Right forelimb (tissue), 1 donor: ENCODE measurements around the gene CLIP1.

ENCODE experiments used
- DNase-seq: peaks from one replicate; pipeline ENCODE4 v3.0.0-alpha.2; 2018

Gene CLIP1

DNA sequence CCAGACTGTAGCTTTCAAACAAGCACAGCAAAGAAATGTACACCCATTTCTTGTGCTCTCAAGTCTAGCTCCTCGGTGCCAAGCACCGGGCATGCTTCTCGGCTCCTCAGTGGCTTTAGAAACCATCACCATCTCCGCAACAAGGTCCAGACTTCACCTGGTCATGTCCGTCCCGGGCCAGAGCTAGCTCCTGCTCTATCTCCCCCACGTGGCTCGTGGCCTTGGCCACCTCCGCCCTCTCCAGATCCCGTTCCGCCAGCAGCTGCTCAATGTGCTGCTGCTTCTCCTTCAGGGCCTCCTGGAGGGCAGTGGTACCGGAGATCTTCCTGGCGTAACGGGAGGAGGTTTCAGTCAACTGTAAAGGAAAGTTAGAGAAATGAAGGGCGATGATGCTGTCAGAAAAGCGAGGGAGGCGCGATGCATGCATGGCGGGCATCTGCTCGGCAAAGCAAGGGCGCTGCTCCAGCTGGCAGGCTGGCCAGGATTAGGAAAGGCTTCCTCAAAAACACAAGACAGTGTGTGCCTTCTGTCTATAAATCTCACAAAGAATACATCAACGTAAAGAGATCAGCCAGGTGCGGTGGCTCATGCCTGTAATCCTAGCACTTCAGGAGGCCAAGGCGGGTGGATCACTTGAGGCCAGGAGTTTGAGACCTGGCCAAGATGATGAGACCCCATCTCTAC, 67.4 kb downstream of the CLIP1 start:
- no peak for DNase-seq

DNA sequence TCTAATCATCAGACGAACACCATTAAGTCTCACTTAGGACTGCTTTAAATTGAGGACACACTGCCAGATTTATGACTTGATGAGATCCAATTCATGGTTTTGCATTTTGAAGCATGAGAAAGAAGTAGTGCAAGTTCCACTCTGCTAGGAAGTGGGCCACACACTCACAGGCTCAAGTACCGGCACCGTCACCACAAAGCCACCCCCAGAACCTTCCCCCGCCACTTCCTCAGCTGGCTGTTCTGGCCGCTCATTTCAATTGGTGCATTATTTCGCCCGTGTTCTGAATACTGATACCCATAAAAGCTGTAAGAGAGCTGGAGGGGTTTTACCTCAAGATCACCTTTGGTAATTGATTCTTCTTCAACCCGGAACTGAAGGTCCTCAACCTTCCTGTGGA, 70.1 kb downstream of the CLIP1 start:
- DNase-seq: no peak

DNA sequence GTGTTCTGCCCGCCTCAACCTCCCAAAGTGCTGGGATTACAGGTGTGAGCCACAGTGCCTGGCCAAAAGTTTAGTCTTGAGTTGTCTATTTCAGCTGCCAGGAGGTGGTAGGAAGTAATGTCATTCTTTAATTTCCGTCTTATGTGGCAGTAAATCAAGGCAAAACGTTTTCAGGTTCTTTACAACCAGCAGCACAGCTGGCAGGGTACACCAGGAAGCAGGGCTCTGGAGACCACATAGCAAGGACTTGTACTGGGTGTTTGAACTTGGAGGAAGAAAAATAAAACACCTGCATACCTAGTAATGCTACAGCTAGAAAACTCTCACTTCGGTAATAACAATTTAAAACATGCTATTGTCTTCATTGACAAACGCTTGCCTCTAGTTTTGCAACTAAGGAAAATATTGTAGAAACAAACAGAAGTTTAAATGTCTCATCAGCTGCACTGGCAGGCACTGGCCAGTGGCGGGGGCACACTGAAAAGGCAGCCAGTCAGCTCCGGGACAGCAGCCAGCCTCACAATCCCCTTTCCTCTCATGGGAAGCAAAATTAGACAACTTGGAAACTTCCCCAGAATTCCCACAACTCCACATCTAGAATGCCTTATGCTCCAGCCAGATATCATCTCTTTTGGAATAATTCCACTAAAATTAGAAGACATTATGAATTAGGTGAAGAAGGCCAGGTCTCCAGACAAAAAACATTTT, 72.2 kb downstream of the CLIP1 start:
- no peak for DNase-seq

DNA sequence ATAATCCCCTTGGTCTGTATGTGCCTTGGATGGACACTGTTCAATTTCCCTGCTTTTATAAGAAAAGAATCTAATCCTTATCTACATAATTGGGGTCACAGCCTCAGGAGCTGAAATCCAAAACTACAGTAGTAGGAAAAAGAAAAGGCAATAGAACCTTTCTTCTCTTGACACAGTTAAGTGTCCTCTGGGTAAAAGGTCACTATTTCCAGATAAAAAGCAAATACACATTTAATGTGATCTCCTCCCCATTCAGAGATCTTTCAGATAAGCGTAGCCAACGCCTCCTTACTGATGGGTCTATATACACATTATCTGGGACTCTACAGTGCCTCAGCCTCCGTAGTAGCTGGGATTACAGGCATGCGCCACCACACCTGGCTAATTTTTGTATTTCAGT, 73.4 kb downstream of the CLIP1 start:
- no peak for DNase-seq

DNA sequence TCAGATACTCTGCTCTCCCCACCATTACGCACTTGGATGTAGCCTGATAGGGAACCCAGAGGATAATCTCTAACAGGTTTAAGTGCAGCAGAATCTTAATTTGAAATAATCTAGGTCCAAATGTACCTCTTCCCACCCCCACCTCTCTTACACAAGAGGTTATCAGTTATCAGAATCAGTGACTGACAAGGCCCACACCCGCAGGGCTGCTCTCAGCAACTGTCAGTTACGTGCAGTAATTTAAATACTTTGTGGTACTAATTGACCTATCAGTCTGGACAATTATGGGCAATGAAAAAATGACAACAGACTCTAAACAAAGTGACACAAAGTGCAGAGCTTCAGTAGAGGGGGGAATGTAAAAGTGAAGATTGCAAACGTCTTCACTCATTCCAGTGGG, 74.0 kb downstream of the CLIP1 start:
- no peak for DNase-seq

DNA sequence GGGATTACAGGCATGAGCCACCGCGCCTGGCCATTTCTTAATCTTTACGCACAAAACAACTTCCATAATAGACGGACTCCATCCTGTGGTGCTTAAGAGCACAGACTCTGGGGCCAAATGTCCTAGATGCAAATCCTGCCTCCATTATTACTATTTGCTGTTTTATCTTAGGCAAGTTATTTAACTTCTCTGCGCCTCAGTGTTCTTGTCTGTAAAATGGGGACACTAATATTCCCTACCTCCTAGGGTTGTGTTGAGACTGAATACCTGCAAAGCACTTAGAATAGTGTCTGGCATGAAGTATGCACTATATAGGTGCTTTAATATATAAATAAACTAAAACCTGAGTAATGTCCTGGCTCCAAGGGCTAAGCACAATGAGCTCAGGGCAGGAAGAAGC, 76.4 kb downstream of the CLIP1 start:
- DNase-seq: no peak

DNA sequence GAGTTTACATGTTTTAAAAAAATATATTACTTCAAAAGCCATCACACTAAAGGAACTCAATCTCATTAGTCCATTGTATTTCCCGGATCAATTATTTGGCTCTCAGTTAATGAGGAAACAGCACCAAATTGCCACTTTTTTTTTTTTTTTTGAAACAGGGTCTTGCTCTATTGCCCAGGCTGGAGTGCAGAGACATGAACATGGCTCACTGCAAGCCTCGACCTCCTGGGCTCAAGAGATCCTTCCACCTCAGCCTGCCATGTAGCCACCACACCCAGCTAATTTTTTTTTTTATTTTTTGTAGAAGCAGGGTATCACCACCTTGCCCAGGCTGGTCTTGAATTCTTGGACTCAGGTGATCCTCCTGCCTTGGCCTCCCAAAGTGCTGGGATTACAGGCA, 77.4 kb downstream of the CLIP1 start:
- no peak for DNase-seq

DNA sequence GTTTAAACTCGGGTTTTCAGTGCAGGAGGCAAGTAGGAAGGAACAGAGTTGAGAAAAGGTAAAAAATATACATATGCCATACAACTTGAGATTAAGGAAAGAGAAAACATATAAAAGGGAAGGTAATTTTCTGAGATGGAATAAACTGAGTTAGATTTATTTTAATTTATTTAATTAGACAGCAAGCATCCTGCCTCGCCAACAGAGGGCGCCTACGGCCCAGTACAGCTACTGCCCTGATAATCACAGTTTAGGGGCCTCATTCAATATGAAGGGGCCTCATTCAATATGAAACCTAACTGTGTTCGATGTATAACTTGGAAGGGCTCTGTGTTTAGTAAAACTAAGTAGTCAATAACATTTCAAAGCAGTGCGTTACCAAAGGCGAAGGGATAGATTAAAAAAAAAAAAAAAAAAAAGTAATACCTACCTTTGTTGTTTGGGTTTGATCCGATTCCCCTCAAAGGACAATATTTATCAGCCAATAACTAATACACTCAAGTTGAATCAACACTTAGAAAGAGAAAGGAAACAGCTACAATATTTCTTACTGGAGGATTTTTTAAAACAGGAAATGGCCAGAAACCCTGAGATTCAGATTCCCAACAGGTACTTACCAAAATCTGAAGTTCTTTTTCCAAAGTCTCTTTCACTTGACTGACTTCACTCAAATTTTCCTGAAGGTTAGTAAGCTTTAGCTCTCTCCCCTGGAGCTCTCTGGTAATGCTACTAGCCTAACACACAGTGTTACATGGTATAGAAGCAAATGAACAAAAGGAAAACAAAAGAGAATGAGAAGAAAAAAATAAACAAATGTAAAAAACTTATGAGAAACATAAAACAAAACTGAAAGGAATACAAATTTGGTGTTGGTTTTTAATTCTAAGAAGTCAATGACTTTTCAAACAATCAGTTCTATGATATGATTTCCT, 86.2 kb downstream of the CLIP1 start:
- DNase-seq: no peak

DNA sequence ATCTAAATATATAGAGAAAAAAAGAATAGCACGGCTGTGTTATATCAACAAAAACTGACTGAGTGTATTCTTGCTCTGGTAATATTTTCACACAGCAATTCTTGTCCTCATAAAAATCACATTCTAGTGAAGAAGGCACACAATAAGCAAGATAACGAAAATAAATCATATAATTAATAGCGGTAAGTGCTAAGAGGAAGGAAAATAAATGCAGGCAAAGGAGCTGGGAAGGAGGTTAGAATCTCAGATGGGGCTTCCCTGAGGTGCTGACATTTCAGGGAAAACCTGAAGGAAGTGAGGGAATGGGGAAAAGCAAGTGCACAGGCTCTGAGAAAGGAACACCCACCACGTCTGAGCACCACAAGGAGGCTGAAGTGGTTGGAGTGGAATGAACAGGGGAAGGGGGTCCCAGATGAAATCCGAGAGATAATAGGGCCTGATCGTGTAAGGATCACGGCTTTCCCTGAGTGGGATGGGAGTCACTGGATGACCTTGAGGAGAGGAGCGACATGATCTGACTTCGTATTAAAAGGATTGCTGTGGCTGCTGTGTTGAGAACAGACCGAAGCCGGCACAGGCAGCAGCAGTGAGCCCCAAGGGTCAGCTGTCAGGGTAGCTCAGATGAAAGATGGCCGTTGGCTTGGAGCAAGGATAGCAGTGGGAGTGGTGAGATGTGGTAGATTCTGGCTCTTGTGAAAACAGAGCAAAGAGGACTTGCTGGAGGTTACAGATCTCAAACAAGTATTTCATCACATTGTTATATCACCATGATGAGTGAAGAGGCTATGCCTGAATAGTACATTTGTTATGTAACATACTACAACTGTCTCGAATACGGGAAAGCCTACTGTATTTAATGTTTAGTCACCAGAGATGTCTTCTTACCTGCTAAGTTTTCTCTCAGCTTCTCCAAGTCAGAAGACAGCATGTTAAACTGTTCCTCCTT, 89.1 kb downstream of the CLIP1 start:
- no peak for DNase-seq

DNA sequence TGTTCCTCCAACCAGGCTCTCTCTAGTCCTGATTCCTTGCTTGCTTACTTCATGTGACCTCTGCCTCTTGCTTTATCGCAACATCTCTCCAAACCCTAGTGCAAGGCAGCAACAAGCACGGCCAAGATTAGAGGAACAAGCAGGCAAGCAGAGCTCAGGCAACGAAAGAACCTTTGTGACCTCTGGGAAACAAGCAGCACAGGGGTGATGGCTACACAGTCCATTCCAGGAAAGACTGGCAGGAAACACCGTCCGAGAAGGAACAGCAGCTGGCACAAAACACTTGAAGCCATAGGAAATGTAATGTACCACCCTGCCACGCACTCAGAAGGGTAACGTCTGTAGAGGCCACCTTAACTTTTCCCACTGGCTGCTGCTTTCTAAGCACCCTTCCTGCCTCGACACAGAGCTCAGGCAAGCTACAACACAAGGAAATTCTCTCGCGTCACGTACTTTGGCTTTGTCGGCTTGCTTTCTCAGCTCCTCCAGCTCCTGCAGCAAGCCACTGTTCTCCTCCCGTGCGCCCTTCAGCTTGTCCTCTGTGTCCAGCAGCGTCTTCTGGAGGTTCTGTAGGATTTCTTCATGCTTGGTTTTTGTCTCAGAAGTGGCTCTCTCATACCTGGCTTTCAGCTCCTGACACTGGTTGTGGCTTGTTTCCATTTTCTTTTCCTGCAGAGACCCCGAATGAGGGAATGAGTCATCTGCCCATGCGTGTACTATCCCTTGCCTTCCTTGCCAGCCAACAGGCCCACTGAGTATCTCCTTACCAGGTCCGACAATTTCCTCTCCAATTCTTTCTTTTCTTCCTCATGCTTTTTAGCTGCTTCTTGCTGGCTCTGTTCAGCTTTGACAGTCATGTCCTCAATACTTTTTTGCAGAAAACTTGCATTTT, 94.7 kb downstream of the CLIP1 start:
- no peak for DNase-seq

DNA sequence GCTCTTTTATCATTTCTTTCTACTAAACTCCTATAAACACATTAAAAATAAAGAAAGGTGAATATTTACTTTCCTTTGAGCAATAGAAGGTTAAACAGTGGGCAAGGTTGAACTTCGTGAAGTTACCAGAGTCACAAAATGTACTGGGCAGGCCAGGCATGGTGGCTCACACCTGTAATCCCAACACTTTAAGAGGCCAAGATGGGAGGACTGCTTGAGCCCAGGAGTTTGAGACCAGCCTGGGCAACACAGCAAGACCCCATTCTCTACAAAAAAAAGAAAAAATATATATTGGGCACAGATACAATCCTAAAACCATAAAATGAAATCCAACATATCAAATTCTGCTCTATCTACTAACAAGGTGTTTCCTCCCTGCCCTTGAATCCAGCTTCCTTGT, 95.5 kb downstream of the CLIP1 start:
- no peak for DNase-seq

DNA sequence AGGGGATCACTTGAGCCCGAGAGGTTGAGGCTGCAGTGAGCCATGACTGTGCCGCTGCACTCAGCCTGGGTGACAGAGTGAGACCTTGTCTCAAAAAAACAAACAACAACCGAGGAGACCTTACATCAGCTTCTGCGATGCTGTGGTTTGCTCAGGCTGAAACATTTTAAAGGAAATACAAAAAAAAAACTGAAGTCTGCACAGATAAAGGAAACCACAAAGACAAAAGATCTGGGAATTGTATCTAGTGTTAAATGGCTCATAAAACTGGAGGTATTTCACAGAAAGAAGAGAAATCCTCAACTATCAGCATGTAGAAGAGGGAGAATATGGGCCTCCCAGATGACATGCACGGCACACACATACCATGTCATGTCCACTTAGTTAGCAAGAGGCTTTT, 95.9 kb downstream of the CLIP1 start:
- no peak for DNase-seq

DNA sequence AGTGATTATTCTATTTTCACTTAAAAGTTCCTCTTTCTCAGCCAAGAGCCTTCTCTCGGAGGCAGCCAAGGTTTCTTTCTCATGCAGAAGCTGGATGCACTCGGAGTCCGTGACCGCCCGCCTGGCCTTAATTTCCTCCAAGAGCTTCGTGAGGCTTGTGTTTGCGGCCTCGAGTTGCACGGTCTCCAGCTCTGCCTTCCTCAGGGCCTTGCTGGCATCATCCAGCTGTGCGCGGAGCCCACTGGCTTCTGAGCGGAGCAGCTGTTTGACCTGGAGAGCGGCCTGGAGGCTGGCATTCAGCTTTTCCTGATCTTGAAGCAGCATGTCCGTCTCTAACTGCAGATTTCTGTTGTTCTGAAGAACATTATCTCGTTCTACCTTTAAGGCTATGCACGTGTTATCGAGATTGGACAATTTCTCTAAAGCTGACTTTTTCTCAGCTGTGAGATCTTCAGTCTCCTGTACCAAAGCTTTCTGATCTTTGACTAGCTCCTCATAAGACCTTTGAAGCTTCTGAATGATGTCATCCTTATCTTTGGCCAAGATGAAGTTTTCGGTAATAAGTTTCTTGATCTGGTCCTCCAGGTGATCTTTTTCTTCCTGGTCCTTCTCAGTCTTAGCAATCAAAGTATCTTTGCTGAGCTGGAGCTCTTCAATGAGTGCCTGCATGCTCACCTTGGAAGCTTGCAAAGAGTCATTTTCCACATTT, 99.0 kb downstream of the CLIP1 start:
- no peak for DNase-seq

DNA sequence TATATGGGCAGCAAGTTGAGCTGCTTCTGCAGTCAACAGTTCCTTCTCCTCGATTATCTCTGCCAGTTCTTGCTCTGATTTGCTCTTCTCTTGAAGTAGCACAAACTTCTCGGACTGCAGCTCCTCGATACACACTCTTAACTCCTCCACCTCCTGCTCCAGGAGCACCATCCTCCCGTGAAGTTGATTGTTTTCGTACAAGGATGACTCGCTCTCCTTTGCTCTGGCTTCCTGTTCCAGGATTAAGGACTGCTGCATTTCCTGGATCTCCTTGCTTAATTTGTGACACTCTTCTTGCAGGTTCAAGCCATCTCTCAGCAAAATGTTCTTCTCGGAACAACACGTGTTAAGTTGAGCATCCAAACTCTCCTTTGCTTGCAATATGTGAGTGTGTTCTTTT, 100.0 kb downstream of the CLIP1 start:
- DNase-seq: no peak

DNA sequence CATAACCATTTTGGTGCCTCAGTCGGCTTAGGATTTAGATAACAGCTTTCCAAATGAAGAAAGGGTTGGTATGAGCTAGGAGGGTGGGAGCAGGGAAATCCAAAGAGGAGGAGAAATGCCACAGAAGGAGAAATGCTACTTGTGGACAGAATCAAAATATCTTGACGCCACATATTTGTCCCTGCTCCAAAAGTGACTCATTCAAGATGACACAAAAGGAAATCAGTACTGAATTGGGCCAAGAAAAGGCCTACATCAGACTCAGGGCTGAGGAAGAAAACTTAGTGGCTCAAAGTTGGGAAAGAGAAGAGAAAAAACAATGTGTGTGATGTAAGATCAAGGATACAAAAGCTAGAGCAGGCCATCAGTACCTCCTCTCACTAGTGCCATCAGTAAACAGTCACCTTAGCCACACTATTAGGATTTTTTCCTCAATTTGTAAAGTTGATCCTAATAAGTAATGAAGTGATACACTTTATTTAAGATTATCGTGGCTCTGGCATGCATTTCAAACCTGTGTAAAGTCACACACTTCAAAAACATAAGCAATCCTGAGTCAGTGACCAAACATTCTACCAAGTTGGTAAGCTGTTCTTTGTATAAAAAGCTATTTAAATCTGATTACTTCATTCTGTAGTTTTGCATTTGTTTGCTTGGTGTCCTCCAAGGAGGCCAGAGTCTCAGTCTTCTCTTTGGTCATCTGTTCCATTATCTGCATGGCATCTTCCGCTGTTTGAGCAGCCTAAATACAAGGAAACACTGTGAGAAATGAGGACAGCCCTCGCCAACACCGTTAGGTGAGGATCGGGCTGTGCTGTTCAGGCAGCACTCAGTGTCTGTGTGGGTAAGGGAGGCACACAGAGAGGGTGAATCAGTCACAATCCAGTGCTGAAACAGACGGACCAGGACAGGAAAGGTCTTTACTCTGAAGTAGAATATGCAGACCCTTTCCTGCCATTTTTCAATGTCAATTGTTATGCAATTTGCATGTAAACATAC, 103.6 kb downstream of the CLIP1 start:
- DNase-seq: no peak

DNA sequence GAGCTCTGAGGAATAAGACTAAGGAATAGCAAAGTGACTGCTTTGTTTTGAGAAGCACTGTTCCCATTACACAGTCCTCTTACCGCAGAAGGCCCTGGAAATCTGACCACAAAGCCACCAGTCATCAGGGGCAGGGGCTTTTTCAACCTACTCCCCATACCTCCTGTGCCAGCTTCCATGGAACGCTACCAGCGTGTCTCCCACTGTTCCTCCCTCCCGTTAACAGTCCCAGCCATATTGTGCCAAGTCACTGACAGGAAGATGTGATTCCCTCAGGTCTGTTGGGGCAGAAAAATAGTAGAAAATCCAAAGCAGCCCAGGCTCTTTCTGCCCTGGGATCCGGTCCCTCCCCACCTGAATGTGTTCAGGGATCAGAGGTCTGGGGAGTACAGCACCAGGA, 109.5 kb downstream of the CLIP1 start:
- DNase-seq: no peak

DNA sequence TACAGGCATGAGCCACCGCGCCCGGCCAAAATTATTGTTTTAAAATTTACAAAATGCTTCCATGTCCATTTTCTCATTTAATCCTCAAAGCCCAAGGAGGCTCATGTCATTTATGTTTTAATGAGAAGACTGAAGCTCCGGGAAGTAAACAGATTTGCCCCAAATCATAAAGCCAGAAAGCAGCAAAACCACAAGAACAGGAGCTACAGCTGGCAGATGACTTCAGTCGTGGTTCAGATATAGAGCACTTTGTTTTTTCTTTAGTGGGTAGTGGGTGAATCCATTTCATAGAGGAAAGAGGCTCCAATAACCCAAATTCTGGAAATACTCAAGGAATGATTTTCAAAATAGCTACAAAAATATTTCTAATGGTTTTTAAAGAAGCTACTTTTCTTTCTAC, 110.8 kb downstream of the CLIP1 start:
- DNase-seq: no peak

DNA sequence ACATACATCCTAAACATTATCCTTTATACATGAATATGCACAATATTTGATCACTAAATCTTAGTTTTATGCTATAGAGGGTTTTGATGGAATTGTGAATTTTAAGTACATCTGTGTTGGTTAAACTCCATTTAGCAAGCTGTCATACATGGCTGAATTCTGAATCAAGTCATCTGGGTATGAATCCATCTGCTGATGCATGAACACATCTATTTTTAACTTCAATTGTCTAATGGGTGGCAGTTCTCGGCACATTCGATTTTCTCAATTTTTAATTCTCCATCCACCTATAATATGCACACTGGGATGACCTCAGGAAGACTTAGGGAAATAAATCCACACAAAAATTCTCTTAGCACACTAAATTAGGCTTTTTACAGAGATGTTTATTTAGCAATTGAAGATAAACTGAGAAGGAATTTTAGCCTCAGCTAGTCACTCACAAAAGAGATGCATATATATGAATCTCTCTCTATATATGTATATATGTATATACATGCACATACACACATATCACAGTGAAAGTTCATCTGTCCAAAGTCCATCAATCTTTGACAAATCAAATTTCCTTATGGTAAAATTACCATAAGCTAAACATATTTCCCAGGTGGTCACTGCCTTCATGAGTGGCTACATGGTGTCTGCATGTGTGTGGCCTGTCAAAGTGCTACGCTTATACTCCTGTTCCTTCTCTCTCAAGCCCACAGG, 111.7 kb downstream of the CLIP1 start:
- no peak for DNase-seq

DNA sequence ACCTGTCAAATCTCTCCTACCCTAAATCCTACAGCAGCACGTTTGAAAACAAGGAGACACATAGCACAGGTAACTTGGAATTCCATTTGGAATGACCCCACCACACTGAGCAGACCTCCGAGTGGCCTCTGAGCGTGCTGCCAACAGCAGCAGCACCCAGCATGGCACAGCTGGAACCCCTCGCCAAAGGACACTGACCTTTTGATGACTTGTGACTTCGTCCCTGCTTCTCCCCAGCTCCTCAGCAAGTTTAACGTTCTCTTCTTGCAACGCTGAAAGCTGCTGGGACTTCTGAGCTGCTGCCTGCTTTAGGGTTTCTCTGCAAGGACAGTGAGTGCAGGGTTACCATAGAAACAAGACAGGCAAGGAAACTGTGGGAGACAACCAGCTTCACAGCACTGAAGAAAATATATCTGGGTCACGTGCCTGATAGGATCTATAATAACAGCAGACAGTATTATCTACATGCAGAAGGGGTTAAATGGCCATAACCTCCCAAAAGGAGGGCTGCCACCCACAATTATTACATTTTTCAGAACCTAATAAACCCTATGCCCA, 112.8 kb downstream of the CLIP1 start:
- no peak for DNase-seq
